Thoracic aorta (tissue), 2 donors: Measurements from ENCODE around the gene ARID1A. TPM values are rescaled to one million over a fixed set of nuclear protein-coding genes. Genes with fewer than 3 reads are reported as not detected.
"Not testable (repeated sequence)": the region's sequence is repeated elsewhere in the genome, so short reads cannot be mapped to it uniquely, and the experiment has no call there.

Experiments used
- ATAC-seq: fragments of 150-250 bp; one replicate; pipeline ENCODE4 v1.8.0; 2017; ENCODE audit warnings: low read depth; ENCODE audit not compliant: insufficient number of reproducible peaks, low FRiP score
- DNase-seq: peaks from one replicate; pipeline ENCODE4 v3.0.0-alpha.2; 2020; ENCODE audit warnings: low spot score
- H3K27ac ChIP-seq, 2 donors: fragments of 200-600 bp; sonication (generic); 1 replicate in 1 of 2; 2 replicates in 1 of 2; pipeline ENCODE4 v1.5.1; 2016; ENCODE audit warnings: mild to moderate bottlenecking in 2 of 2, moderate library complexity in 2 of 2
- H3K27me3 ChIP-seq: fragments of 200-600 bp; sonication (generic); replicated peaks from 2 replicates; pipeline ENCODE4 v1.6.0; 2016; ENCODE audit warnings: mild to moderate bottlenecking; ENCODE audit not compliant: insufficient read depth
- H3K36me3 ChIP-seq: fragments of 200-600 bp; sonication (generic); one replicate; pipeline ENCODE4 v1.5.1; 2016
- H3K4me1 ChIP-seq, 2 donors: fragments of 200-600 bp; sonication (generic); 1 replicate in 1 of 2; 2 replicates in 1 of 2; pipeline versions ENCODE4 v1.5.1 to v1.6.0; 2016; ENCODE audit warnings: low read depth in 2 of 2, mild to moderate bottlenecking in 1 of 2; ENCODE audit not compliant: control insufficient read depth in 1 of 2
- H3K4me3 ChIP-seq: fragments of 200-600 bp; sonication (generic); 2 replicates; pipeline ENCODE4 v1.5.1; 2016; ENCODE audit warnings: mild to moderate bottlenecking
- H3K9me3 ChIP-seq: fragments of 200-600 bp; sonication (generic); 2 replicates; pipeline ENCODE4 v1.5.1; 2016
- CTCF ChIP-seq: fragments of 200-600 bp; sonication (generic); IDR thresholded peaks from one replicate; pipeline ENCODE4 v1.5.1; 2019; ENCODE audit warnings: antibody characterized with exemption
- total RNA-seq, 2 donors: library from RNA; depleted of rRNA; stranded (reverse); fragments of >200 nt; gene quantifications; one replicate each; pipeline versions ENCODE4 v1.1.0 to v1.2.3, GENCODE V29; 2016

The ARID1A gene
- total RNA-seq, 2 donors from 2014 or later, result 53.6 to 69.2 TPM

- no peak for ATAC-seq
- Histone ChIP-seq H3K4me1 (peaks cover 81 to 99% of the 10 kb centered on the region in 2 donors), H3K36me3 (no peaks in the 10 kb centered on the region), H3K27me3 (no peaks in the 10 kb centered on the region), H3K27ac (peak overlapping the region; percentile 25 to 67), H3K4me3 (no peak overlapping the region), H3K9me3 (no peaks in the 10 kb centered on the region)
- DNase-seq, result no peak
- no peak for TF ChIP-seq CTCF
These were observed 8.8 kb downstream of the ARID1A start for GRCh38 chr1:26704629-26705028.

- Histone ChIP-seq H3K4me1 (peaks cover 75 to 98% of the 10 kb centered on the region in 2 donors), H3K27ac (peak overlapping the region; percentile 26 to 67)
- H3K36me3 ChIP-seq, DNase-seq, ATAC-seq, H3K9me3 ChIP-seq, H3K4me3 ChIP-seq, H3K27me3 ChIP-seq: not testable (repeated sequence)
These were observed 9.4 kb downstream of the ARID1A start for GRCh38 chr1:26705227-26705626.

GRCh38 chr1:26705788-26706311, 10.0 kb downstream of the ARID1A start:
- TF ChIP-seq CTCF, result no peak
- DNase-seq, result no peak
- ATAC-seq, result no peak
- H3K4me1 ChIP-seq, result peaks cover 69 to 92% of the 10 kb centered on the region in 2 donors
- H3K4me3 ChIP-seq, result peak overlapping the region; percentile 21
- H3K36me3 ChIP-seq, result no peaks in the 10 kb centered on the region
- H3K9me3 ChIP-seq, result no peaks in the 10 kb centered on the region
- no peaks in the 10 kb centered on the region for H3K27me3 ChIP-seq
- peak overlapping the region; percentile 26 to 67 for H3K27ac ChIP-seq

GRCh38 chr1:26706315-26706714, 10.5 kb downstream of the ARID1A start:
- no peak for TF ChIP-seq CTCF
- no peaks in the 10 kb centered on the region for H3K9me3 ChIP-seq
- peak overlapping the region; percentile 21 for H3K4me3 ChIP-seq
- peaks cover under 1% of the 10 kb centered on the region for H3K36me3 ChIP-seq
- H3K27ac ChIP-seq, result peak overlapping the region; percentile 26 to 67
- H3K27me3 ChIP-seq, result no peaks in the 10 kb centered on the region
- DNase-seq, result no peak
- no peak for ATAC-seq
- H3K4me1 ChIP-seq, result peaks cover 64 to 89% of the 10 kb centered on the region in 2 donors

- H3K4me3 ChIP-seq, result no peak overlapping the region
- no peak for DNase-seq
- H3K9me3 ChIP-seq, result no peaks in the 10 kb centered on the region
- H3K36me3 ChIP-seq, result peaks cover 7% of the 10 kb centered on the region
- no peak for TF ChIP-seq CTCF
- peaks cover 55 to 84% of the 10 kb centered on the region in 2 donors for H3K4me1 ChIP-seq
- no peaks in the 10 kb centered on the region for H3K27me3 ChIP-seq
- no peak for ATAC-seq
- H3K27ac ChIP-seq, result no peak overlapping the region
These were observed 15.0 kb downstream of the ARID1A start for GRCh38 chr1:26710811-26711210.

GRCh38 chr1:26711777-26712176, 16.0 kb downstream of the ARID1A start:
- Histone ChIP-seq H3K27ac (peak overlapping the region in 1 of 2 donors; percentile 28), H3K36me3 (peaks cover 7% of the 10 kb centered on the region), H3K9me3 (no peaks in the 10 kb centered on the region), H3K27me3 (no peaks in the 10 kb centered on the region), H3K4me1 (peaks cover 51 to 84% of the 10 kb centered on the region in 2 donors), H3K4me3 (no peak overlapping the region)
- no peak for TF ChIP-seq CTCF
- DNase-seq (no peak), ATAC-seq (no peak)
